ENCODE measurements around the gene KRTAP4-16. TPM values are rescaled to one million over a fixed set of nuclear protein-coding genes. Genes with fewer than 3 reads are reported as not detected.

The KRTAP4-16 gene
- total RNA-seq, 1 donor from 2014 or later, result not detected

DNA sequence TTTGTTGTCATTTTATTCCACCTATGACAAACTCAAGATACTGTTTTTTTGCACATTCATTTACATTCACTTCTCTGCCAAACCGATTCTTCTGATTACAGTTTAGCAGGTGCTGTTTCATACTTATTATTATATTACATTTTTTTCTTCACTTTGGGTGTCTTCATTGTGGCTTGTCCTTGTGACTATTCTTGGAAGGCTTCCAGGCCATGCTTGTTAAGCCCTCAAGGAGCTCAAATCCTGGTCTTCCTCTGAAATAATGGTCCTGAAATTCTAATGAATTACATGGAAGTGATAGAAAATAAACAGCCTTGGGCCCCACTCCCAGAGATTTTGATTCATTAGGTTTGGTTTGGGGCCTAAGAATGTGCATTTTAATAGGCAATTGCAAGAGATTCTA is 37.7 kb downstream of the KRTAP4-16 start:
- no peak overlapping the region for H3K27ac Mint-ChIP-seq (ENCODE audit: unreplicated experiment)
- no peaks in the 10 kb centered on the region for H3K36me3 Mint-ChIP-seq (ENCODE audit: low read depth, unreplicated experiment)
- H3K4me3 ChIP-seq (ENCODE audit: insufficient read depth, low read depth, low read length), result no peak overlapping the region
- H3K27me3 Mint-ChIP-seq (ENCODE audit: low read depth, unreplicated experiment), result no peaks in the 10 kb centered on the region
- no peak overlapping the region for H3K4me2 ChIP-seq (ENCODE audit: low read length)
- H2AFZ ChIP-seq (ENCODE audit: low read depth, low read length), result no peak overlapping the region
- H3K9me3 Mint-ChIP-seq (ENCODE audit: unreplicated experiment), result peaks cover 2% of the 10 kb centered on the region
- no peaks in the 10 kb centered on the region for H3K9me3 ChIP-seq (ENCODE audit: insufficient read depth, low read depth, low read length)
- no peaks in the 10 kb centered on the region for H3K27me3 ChIP-seq (ENCODE audit: insufficient read depth, low read length)
- no peaks in the 10 kb centered on the region for H4K20me1 ChIP-seq (ENCODE audit: insufficient read depth, low read length)
- no peaks in the 10 kb centered on the region for H3K36me3 ChIP-seq (ENCODE audit: insufficient read depth, low read length)
- no peak overlapping the region for H3K27ac ChIP-seq (ENCODE audit: low read depth, low read length)
- H3K79me2 ChIP-seq (ENCODE audit: insufficient read depth, low read length), result no peaks in the 10 kb centered on the region
- no peak for FAIRE-seq
- H3K4me1 Mint-ChIP-seq (ENCODE audit: low read depth, unreplicated experiment), result peaks cover 50% of the 10 kb centered on the region
- H3K4me1 ChIP-seq (ENCODE audit: insufficient read depth, low read length), result peaks cover 52% of the 10 kb centered on the region
- H3K9ac ChIP-seq (ENCODE audit: low read length), result no peak overlapping the region
- no peak overlapping the region for H3K4me3 Mint-ChIP-seq (ENCODE audit: unreplicated experiment)
- TF ChIP-seq, protein P1, sequence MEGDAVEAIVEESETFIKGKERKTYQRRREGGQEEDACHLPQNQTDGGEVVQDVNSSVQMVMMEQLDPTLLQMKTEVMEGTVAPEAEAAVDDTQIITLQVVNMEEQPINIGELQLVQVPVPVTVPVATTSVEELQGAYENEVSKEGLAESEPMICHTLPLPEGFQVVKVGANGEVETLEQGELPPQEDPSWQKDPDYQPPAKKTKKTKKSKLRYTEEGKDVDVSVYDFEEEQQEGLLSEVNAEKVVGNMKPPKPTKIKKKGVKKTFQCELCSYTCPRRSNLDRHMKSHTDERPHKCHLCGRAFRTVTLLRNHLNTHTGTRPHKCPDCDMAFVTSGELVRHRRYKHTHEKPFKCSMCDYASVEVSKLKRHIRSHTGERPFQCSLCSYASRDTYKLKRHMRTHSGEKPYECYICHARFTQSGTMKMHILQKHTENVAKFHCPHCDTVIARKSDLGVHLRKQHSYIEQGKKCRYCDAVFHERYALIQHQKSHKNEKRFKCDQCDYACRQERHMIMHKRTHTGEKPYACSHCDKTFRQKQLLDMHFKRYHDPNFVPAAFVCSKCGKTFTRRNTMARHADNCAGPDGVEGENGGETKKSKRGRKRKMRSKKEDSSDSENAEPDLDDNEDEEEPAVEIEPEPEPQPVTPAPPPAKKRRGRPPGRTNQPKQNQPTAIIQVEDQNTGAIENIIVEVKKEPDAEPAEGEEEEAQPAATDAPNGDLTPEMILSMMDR (IDR thresholded peaks at IDR 0.05; ENCODE audit: insufficient read depth, low read depth, low read length), result no peak
- no peak for TF ChIP-seq EZH2 (IDR thresholded peaks at IDR 0.05; ENCODE audit: insufficient read depth, low read length)
- no peak for DNase-seq (ENCODE audit: low read depth)

DNA sequence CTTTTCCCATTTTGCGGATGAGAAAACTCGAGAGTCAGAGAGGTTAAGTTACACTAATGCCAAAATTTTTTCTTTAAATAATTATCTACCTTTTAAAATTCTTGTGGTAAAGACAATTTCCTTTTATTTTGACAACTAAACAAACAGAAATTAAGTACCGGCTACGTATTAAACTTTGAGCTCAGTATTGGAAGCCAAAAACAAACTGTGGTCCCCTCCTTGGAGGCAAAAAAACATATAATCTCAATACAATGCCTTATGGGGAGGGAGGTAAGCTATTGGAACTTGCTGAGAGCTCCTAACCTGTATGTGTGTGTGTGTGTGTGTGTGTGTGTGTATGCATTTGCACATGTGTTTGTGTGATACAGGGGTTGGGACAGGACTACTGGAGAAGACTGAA is 38.6 kb downstream of the KRTAP4-16 start:
- Mint-ChIP-seq H3K36me3 (ENCODE audit: low read depth, unreplicated experiment) (no peaks in the 10 kb centered on the region), H3K4me1 (ENCODE audit: low read depth, unreplicated experiment) (peaks cover 58% of the 10 kb centered on the region), H3K27me3 (ENCODE audit: low read depth, unreplicated experiment) (no peaks in the 10 kb centered on the region), H3K4me3 (ENCODE audit: unreplicated experiment) (no peak overlapping the region), H3K9me3 (ENCODE audit: unreplicated experiment) (peaks cover under 1% of the 10 kb centered on the region), H3K27ac (ENCODE audit: unreplicated experiment) (no peak overlapping the region)
- Histone ChIP-seq H3K9me3 (ENCODE audit: insufficient read depth, low read depth, low read length) (no peaks in the 10 kb centered on the region), H2AFZ (ENCODE audit: low read depth, low read length) (no peak overlapping the region), H3K27me3 (ENCODE audit: insufficient read depth, low read length) (no peaks in the 10 kb centered on the region), H3K4me1 (ENCODE audit: insufficient read depth, low read length) (peaks cover 59% of the 10 kb centered on the region), H4K20me1 (ENCODE audit: insufficient read depth, low read length) (no peaks in the 10 kb centered on the region), H3K4me3 (ENCODE audit: insufficient read depth, low read depth, low read length) (no peak overlapping the region), H3K36me3 (ENCODE audit: insufficient read depth, low read length) (no peaks in the 10 kb centered on the region), H3K79me2 (ENCODE audit: insufficient read depth, low read length) (no peaks in the 10 kb centered on the region), H3K9ac (ENCODE audit: low read length) (peak overlapping the region; percentile 10), H3K27ac (ENCODE audit: low read depth, low read length) (peak overlapping the region; percentile 96), H3K4me2 (ENCODE audit: low read length) (no peak overlapping the region)
- no peak for TF ChIP-seq EZH2 (IDR thresholded peaks at IDR 0.05; ENCODE audit: insufficient read depth, low read length)
- TF ChIP-seq, protein P1 (IDR thresholded peaks at IDR 0.05; ENCODE audit: insufficient read depth, low read depth, low read length), result no peak
- FAIRE-seq (peak; percentile 37), DNase-seq (ENCODE audit: low read depth) (no peak)

DNA sequence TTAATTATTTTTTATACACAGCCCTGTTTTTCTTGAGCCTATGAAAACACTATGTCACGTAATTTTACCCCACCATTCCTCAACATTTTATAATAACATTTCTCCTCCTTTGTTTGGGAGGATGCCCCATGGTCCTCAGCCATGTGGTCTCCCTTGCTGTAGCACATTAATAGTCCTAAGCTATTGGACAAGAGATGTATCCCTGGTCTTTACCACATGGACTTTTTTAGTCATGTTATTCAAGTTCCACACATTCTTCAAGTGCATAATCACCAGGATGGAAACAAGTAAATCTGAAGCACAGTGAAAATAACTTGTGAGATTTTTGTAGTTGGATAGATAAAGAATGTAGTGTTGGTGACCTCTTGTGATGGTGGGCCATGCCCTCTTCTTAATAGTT is 40.0 kb downstream of the KRTAP4-16 start:
- Histone ChIP-seq H3K36me3 (ENCODE audit: insufficient read depth, low read length) (no peaks in the 10 kb centered on the region), H4K20me1 (ENCODE audit: insufficient read depth, low read length) (no peaks in the 10 kb centered on the region), H2AFZ (ENCODE audit: low read depth, low read length) (no peak overlapping the region), H3K27ac (ENCODE audit: low read depth, low read length) (peak overlapping the region; percentile 96), H3K9ac (ENCODE audit: low read length) (peak overlapping the region; percentile 69), H3K4me3 (ENCODE audit: insufficient read depth, low read depth, low read length) (no peak overlapping the region), H3K79me2 (ENCODE audit: insufficient read depth, low read length) (no peaks in the 10 kb centered on the region), H3K9me3 (ENCODE audit: insufficient read depth, low read depth, low read length) (no peaks in the 10 kb centered on the region), H3K4me1 (ENCODE audit: insufficient read depth, low read length) (peaks cover 58% of the 10 kb centered on the region), H3K27me3 (ENCODE audit: insufficient read depth, low read length) (no peaks in the 10 kb centered on the region), H3K4me2 (ENCODE audit: low read length) (no peak overlapping the region)
- no peak overlapping the region for H3K4me3 Mint-ChIP-seq (ENCODE audit: unreplicated experiment)
- peaks cover 2% of the 10 kb centered on the region for H3K9me3 Mint-ChIP-seq (ENCODE audit: unreplicated experiment)
- no peaks in the 10 kb centered on the region for H3K27me3 Mint-ChIP-seq (ENCODE audit: low read depth, unreplicated experiment)
- no peaks in the 10 kb centered on the region for H3K36me3 Mint-ChIP-seq (ENCODE audit: low read depth, unreplicated experiment)
- peak overlapping the region; percentile 97 for H3K27ac Mint-ChIP-seq (ENCODE audit: unreplicated experiment)
- peaks cover 56% of the 10 kb centered on the region for H3K4me1 Mint-ChIP-seq (ENCODE audit: low read depth, unreplicated experiment)
- TF ChIP-seq, protein P1 (IDR thresholded peaks at IDR 0.05; ENCODE audit: insufficient read depth, low read depth, low read length), result no peak
- TF ChIP-seq EZH2 (IDR thresholded peaks at IDR 0.05; ENCODE audit: insufficient read depth, low read length), result no peak
- peak; percentile 95 for FAIRE-seq
- peak; percentile 99 for DNase-seq (ENCODE audit: low read depth)
